Measurements from ENCODE around the gene ACTL10. TPM values are rescaled to one million over a fixed set of nuclear protein-coding genes. Genes with fewer than 3 reads are reported as not detected.

Gene ACTL10
- total and polyA plus RNA-seq, 2 donors (not counting 1 experiment from before 2014, with no cell fraction given): 1.2 to 6.3 TPM

GRCh38 chr20:33709905-33710541, 43.3 kb downstream of the ACTL10 start:
- Mint-ChIP-seq H3K27me3 (no peaks in the 10 kb centered on the region), H3K9me3 (ENCODE audit: insufficient read depth) (no peaks in the 10 kb centered on the region), H3K4me3 (no peak overlapping the region), H3K4me1 (peaks cover 2% of the 10 kb centered on the region), H3K27ac (no peak overlapping the region)
- H3K27me3 ChIP-seq (replicated peaks in 1 of 4; ENCODE audit: control extremely low read depth in 1 of 4, control insufficient read depth in 3 of 4, insufficient read depth in 4 of 4, low read length in 3 of 4): no peaks in the 10 kb centered on the region
- DNase-seq (no peak), ATAC-seq (ENCODE audit: low read depth) (no peak)
- ChIA-PET CTCF (no interaction called here), POLR2A (no interaction called here)
- no peaks in the 10 kb centered on the region for H3K79me2 ChIP-seq (ENCODE audit: control insufficient read depth, insufficient read depth, low read length)
- H3K9ac ChIP-seq (ENCODE audit: low read length): no peak overlapping the region
- no peak overlapping the region for H3K4me3 ChIP-seq (ENCODE audit: control extremely low read depth in 1 of 5, extremely low read depth in 1 of 5, insufficient read depth in 1 of 5, low read depth in 2 of 5, low read length in 4 of 5)
- no peak overlapping the region for H3K4me2 ChIP-seq (replicated peaks; ENCODE audit: low read depth, low read length, poor library complexity, severe bottlenecking)
- no peaks in the 10 kb centered on the region for H3K9me3 ChIP-seq (ENCODE audit: control extremely low read depth in 1 of 3, control insufficient read depth in 2 of 3, insufficient read depth in 1 of 3, low read length in 2 of 3)
- TF ChIP-seq EZH2 (IDR thresholded peaks at IDR 0.05; ENCODE audit: borderline replicate concordance, insufficient read depth, low read depth, low read length, poor library complexity, severe bottlenecking): no peak
- TF ChIP-seq CTCF (IDR thresholded peaks at IDR 0.05): no peak
- no peak overlapping the region for H3K27ac ChIP-seq (ENCODE audit: low read length in 2 of 2)
- intact Hi-C loops (cut with micrococcal nuclease): no loop called here
- WGBS (ENCODE audit: insufficient coverage): 94% methylated on average over 10 of the region's 16 CpGs
- peaks cover 0 to 4% of the 10 kb centered on the region in 2 donors for H3K4me1 ChIP-seq (ENCODE audit: control insufficient read depth in 2 of 2, insufficient read depth in 2 of 2, low read length in 2 of 2)
- H2AFZ ChIP-seq (ENCODE audit: insufficient read depth, low read depth, low read length, poor library complexity, severe bottlenecking): no peak overlapping the region
- no peaks in the 10 kb centered on the region for H4K20me1 ChIP-seq (ENCODE audit: control insufficient read depth, insufficient read depth, low read length, poor library complexity, severe bottlenecking)
- peaks cover 0 to 50% of the 10 kb centered on the region in 2 experiments for H3K36me3 ChIP-seq (replicated peaks in 1 of 2; ENCODE audit: control extremely low read depth in 1 of 2, control insufficient read depth in 1 of 2, extremely low read depth in 1 of 2, insufficient read depth in 2 of 2, low read length in 1 of 2)

DNA sequence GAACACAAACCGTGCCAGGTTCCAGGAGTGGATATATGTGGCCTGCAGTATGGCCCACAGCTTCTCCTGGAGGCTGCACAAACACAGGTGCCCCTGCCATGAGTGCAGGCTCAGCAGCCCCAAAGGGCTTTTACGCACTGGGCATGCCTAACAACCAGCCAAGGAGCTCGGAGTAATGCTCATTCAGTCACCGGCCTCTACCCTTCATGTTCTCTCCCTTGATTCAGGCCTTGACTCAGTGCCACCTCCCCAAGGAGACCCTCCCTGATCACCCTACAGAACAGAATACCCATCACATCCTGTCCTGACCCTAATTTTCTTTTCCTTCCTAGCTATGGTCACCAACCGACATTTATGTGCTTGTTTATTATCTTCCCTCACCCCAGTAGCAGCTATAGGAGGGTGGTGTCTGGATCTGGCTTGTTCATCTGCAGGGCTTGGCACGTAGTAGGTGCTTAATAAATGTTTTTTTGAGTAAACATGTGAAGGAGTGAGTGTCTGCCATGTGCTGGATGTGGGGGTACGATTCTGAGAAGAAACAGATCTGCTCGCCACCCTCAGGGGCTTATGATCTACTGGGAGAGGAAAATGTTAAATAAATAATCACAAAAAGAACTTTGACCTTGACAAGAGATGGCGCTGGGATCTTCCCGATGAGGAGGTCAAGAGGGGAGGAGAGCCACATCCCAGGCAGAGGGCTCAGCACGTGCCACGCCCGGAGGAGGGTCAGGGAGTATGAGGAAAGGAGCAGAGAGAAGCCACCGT, 44.1 kb downstream of the ACTL10 start:
- Histone ChIP-seq H4K20me1 (ENCODE audit: control insufficient read depth, insufficient read depth, low read length, poor library complexity, severe bottlenecking) (no peaks in the 10 kb centered on the region), H3K9me3 (ENCODE audit: control extremely low read depth in 1 of 3, control insufficient read depth in 2 of 3, insufficient read depth in 1 of 3, low read length in 2 of 3) (no peaks in the 10 kb centered on the region), H3K4me1 (ENCODE audit: control insufficient read depth in 2 of 2, insufficient read depth in 2 of 2, low read length in 2 of 2) (peaks cover 0 to 4% of the 10 kb centered on the region in 2 donors), H3K36me3 (replicated peaks in 1 of 2; ENCODE audit: control extremely low read depth in 1 of 2, control insufficient read depth in 1 of 2, extremely low read depth in 1 of 2, insufficient read depth in 2 of 2, low read length in 1 of 2) (peaks cover 0 to 50% of the 10 kb centered on the region in 2 experiments), H3K4me2 (replicated peaks; ENCODE audit: low read depth, low read length, poor library complexity, severe bottlenecking) (no peak overlapping the region), H3K27ac (ENCODE audit: low read length in 2 of 2) (no peak overlapping the region), H2AFZ (ENCODE audit: insufficient read depth, low read depth, low read length, poor library complexity, severe bottlenecking) (no peak overlapping the region), H3K9ac (ENCODE audit: low read length) (no peak overlapping the region), H3K79me2 (ENCODE audit: control insufficient read depth, insufficient read depth, low read length) (no peaks in the 10 kb centered on the region), H3K27me3 (replicated peaks in 1 of 4; ENCODE audit: control extremely low read depth in 1 of 4, control insufficient read depth in 3 of 4, insufficient read depth in 4 of 4, low read length in 3 of 4) (no peaks in the 10 kb centered on the region), H3K4me3 (ENCODE audit: control extremely low read depth in 1 of 5, extremely low read depth in 1 of 5, insufficient read depth in 1 of 5, low read depth in 2 of 5, low read length in 4 of 5) (no peak overlapping the region)
- 97% methylated on average over 11 of the region's 14 CpGs for WGBS (ENCODE audit: insufficient coverage)
- no peak for DNase-seq
- CTCF ChIA-PET: no interaction called here
- Mint-ChIP-seq H3K4me3 (no peak overlapping the region), H3K9me3 (ENCODE audit: insufficient read depth) (no peaks in the 10 kb centered on the region), H3K4me1 (peaks cover 2% of the 10 kb centered on the region), H3K27ac (no peak overlapping the region), H3K27me3 (no peaks in the 10 kb centered on the region)
- intact Hi-C loops (cut with micrococcal nuclease): no loop called here
- TF ChIP-seq EZH2 (IDR thresholded peaks at IDR 0.05; ENCODE audit: borderline replicate concordance, insufficient read depth, low read depth, low read length, poor library complexity, severe bottlenecking) (no peak), CTCF (IDR thresholded peaks at IDR 0.05) (no peak)
- POLR2A ChIA-PET: no interaction called here
- ATAC-seq (ENCODE audit: low read depth): no peak
